ENCODE measurements around the gene CLIC5. TPM values are rescaled to one million over a fixed set of nuclear protein-coding genes. Genes with fewer than 3 reads are reported as not detected.

CLIC5 gene
- total RNA-seq, 4 donors from 2014 or later = 18.2 to 128 (median 119) TPM

DNA sequence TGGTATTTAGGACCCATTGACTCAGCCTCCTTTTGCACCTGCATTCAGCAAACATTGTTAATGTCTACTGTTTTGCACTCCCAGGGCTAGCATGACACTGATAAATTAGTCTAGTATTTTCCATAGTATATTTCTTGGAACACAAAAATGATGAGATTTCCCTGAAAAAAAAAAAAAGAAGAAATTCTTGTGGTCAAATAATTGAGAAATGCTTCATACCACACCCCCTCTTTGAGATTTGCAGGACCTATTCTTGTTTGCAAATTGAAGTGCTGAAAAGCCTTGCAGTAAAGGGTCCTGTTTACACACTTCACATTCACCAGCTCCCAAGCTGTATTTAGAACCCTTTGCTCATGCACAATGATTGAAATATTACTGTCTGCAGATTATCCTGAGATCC lies 36.3 kb upstream of the CLIC5 start:
- H3K4me1 ChIP-seq = peaks cover 0 to 38% (median 0%) of the 10 kb centered on the region in 4 donors
- peak overlapping the region in 3 of 4 donors; percentile 67 to 94 (median 87) for H3K27ac ChIP-seq

GRCh38 chr6:46050845-46051405 lies 35.3 kb upstream of the CLIC5 start:
- H3K9me3 ChIP-seq = no peaks in the 10 kb centered on the region
- no peak for TF ChIP-seq POLR2A (IDR thresholded peaks at IDR 0.05)
- TF ChIP-seq, protein P1, sequence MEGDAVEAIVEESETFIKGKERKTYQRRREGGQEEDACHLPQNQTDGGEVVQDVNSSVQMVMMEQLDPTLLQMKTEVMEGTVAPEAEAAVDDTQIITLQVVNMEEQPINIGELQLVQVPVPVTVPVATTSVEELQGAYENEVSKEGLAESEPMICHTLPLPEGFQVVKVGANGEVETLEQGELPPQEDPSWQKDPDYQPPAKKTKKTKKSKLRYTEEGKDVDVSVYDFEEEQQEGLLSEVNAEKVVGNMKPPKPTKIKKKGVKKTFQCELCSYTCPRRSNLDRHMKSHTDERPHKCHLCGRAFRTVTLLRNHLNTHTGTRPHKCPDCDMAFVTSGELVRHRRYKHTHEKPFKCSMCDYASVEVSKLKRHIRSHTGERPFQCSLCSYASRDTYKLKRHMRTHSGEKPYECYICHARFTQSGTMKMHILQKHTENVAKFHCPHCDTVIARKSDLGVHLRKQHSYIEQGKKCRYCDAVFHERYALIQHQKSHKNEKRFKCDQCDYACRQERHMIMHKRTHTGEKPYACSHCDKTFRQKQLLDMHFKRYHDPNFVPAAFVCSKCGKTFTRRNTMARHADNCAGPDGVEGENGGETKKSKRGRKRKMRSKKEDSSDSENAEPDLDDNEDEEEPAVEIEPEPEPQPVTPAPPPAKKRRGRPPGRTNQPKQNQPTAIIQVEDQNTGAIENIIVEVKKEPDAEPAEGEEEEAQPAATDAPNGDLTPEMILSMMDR (IDR thresholded peaks at IDR 0.05) = no peak
- H3K27me3 ChIP-seq = no peaks in the 10 kb centered on the region
- H3K27ac ChIP-seq = peak overlapping the region in 1 of 4 donors; percentile 10
- no peak for DNase-seq
- H3K4me3 ChIP-seq = no peak overlapping the region
- peaks cover 0 to 42% (median 1%) of the 10 kb centered on the region in 4 donors for H3K4me1 ChIP-seq
- no peaks in the 10 kb centered on the region for H3K36me3 ChIP-seq

More for the DNA sequence above, 36.3 kb upstream of the CLIC5 start:
- H3K4me3 ChIP-seq = no peak overlapping the region
- H3K27me3 ChIP-seq = no peaks in the 10 kb centered on the region
- no peaks in the 10 kb centered on the region for H3K9me3 ChIP-seq
- H3K36me3 ChIP-seq = no peaks in the 10 kb centered on the region
- TF ChIP-seq, protein P1 (IDR thresholded peaks at IDR 0.05) = no peak
- no peak for TF ChIP-seq POLR2A (IDR thresholded peaks at IDR 0.05)
- DNase-seq = no peak

DNA sequence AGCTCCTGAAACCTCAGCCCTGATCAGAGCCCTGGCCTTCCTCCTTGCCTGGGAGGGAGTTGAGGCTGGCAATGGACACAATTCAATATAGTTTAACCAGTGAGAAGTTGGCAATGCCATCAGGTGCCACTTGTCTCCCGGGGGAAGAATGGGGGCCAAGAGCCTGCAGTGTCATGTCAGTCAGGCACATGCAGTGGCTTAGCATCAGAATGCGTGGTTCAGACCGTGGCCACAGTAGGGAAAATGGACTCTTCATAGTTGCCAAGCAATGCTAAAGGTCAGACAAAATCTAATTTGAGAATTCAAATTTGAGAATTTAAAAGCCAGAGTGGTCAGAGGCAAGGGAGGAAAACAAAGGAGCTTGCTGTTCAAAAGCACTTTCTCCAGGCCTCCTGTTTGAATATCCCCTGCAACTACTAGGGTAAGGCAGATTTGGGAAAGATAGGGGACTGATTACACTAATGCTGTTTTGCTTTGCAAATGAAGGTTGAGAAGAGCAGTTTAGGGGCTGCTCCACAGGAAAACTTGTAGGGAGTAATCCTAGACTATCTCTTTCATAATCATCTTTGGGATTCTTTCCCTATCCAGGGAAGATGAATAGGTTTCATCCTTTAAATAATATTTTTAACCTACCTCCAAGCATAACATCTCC lies 33.1 kb upstream of the CLIC5 start:
- H3K4me3 ChIP-seq = no peak overlapping the region
- no peak overlapping the region for H3K27ac ChIP-seq
- H3K4me1 ChIP-seq = peaks cover 0 to 24% (median 1%) of the 10 kb centered on the region in 4 donors
- no peaks in the 10 kb centered on the region for H3K36me3 ChIP-seq
- DNase-seq = no peak
- H3K9me3 ChIP-seq = no peaks in the 10 kb centered on the region
- no peak for TF ChIP-seq POLR2A (IDR thresholded peaks at IDR 0.05)
- TF ChIP-seq, protein P1 (IDR thresholded peaks at IDR 0.05) = no peak
- no peaks in the 10 kb centered on the region for H3K27me3 ChIP-seq

- peak overlapping the region in 1 of 4 donors; percentile 6 for H3K27ac ChIP-seq
- H3K36me3 ChIP-seq = no peaks in the 10 kb centered on the region
- no peak for DNase-seq
- H3K4me3 ChIP-seq = no peak overlapping the region
- no peaks in the 10 kb centered on the region for H3K27me3 ChIP-seq
- H3K9me3 ChIP-seq = no peaks in the 10 kb centered on the region
- peaks cover 0 to 5% (median 1%) of the 10 kb centered on the region in 4 donors for H3K4me1 ChIP-seq
- no peak for TF ChIP-seq POLR2A (IDR thresholded peaks at IDR 0.05)
- TF ChIP-seq, protein P1 (IDR thresholded peaks at IDR 0.05) = peak in 2 of 6 experiments; percentile 2 to 7
Measured at GRCh38 chr6:46046558-46047174, 31.0 kb upstream of the CLIC5 start.

DNA sequence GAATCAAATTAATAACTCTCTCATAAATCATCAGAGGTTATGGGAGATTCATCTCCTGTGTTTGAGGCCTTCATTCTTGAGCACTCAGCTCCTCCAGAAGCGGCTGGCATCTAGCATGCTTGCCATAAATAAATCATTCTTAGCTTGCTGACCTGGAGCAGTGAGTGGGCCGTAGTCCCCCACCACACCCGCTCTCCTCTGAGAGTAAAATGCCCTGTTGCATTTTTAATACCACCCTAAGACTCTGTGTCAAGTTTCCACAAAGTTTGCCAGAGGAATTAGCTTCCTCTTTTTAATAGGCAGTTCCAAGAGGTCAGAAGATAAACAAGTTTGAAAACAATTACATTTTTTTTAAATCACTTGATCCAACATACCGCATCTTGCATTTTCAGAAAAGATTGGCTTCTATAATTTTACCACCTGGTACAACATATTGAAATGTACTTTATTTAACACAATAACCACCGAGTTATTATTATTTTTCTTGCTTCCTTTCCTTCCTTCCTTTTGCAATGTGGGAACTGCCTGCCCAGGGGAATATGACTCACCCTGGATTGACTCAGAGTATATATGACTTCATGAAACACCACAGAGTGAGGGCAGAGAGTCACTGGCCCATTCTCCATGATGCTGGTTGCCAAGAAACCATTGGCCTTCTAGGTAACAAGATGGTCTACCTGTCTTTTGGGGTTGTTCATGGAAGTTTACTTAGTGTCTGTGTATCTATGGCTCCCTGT lies 29.4 kb upstream of the CLIC5 start:
- Histone ChIP-seq H3K27me3 (no peaks in the 10 kb centered on the region), H3K4me3 (no peak overlapping the region), H3K4me1 (peaks cover 0 to 4% (median 1%) of the 10 kb centered on the region in 4 donors), H3K36me3 (no peaks in the 10 kb centered on the region), H3K27ac (peak overlapping the region in 2 of 4 donors; percentile 13 to 23), H3K9me3 (no peaks in the 10 kb centered on the region)
- DNase-seq = peak in 1 of 3 donors; percentile 67
- no peak for TF ChIP-seq POLR2A (IDR thresholded peaks at IDR 0.05)
- TF ChIP-seq, protein P1 (IDR thresholded peaks at IDR 0.05) = no peak
